Pons (tissue), 1 donor: Measurements from ENCODE around the gene DNAI1.
A peak's percentile ranks its signal among the peaks of the same experiment; 100 is the strongest.
"Not testable (repeated sequence)": the region's sequence is repeated elsewhere in the genome, so short reads cannot be mapped to it uniquely, and the experiment has no call there.

Experiments used
- DNase-seq: peaks from one replicate; pipeline ENCODE4 v3.0.0-alpha.2; 2016; ENCODE audit warnings: low spot score

Gene DNAI1

DNA sequence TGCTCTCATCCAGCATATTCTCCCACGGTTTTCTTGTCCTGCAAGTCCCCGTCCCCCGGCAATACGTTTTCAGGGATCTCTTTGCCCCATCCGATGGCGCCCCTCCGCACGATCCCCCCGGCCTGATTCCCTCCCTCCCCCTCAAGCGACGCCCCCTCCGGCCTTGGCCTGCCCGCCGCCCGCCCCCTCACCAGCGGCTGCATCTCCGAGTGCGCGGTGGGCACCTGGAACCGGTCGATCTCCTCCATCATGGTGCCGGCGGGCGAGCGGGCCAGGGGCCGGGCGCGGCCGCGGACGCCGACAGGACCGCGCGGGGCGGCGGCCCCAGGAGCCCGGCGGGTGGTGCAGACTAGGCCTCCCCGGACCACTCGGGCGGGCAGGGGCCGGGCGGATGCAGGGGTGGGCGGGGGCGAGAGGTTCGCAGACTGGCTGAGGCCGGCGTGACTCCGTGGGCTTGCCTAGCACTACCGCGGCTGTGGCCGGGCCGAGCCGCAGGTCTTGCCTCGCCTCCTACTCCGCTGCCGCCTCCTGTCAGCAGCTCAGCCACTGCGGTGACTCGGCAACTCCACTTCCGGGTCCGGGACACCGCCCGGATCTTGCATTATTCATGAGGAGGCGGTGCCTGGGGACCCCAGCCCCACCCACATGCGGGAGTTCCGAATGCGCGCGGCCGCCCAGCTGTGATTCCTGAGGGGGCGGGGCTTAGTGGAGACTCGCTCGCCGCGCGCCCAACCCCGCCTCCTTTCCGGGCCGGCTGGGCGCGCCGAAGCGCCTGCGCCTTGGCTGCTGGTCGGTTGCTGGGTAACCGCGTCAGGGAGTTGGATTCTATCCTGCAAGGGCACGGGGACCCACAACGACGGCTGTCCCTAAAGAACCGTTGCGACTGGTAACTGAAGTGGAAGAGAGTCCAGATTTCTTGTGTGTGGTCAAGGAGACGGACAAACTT, at the start of gene DNAI1, which contains the start of gene FAM219A:
TSS of gene DNAI1 (plus strand) at position 793 of the 946 bp plus-strand sequence. CDS start 201 bp downstream, outside the sequence.
TSS of gene FAM219A (minus strand) at position 558 of the 946 bp plus-strand sequence. CDS start at position 251, 307 bp downstream.
- peak; percentile 99 for DNase-seq

DNA sequence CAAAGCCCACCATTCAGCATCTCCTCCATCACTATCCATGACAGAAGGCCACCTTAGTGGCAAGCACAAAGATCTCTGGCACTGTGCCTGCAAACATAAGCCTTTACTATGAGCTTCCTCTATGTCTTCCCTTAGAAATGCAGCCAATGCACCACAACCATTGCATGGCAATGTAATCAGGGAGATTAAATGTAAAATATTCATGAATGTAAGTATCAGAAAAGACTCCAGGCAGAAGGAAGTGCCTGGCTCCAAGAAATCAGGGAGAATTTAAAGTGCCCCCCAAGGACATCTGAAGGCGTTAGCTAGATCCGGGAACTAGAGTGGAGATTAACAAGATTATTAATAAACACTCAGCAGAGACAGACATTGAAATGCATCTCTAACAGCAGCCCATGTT, 49.5 kb upstream of the DNAI1 start:
- DNase-seq, result no peak

DNA sequence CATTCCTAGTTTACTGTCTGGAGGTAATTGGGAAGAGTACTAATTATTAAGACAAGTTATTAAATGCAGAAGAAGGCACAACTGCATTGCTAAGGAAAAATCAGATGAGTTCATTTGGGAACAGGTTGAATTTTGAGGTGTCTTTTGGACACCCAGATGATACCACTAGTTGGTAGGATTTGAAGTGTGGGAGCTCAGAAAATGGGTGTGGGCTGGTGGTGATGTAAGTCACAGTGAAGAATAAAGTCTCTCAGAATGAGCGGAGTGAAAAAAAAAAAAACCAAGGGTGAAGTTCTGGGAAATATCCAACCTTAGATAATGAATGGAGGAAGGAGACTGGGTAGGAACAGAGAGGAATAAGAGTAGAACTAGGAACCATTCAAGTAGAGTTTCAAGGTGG, 46.3 kb upstream of the DNAI1 start:
- no peak for DNase-seq

DNA sequence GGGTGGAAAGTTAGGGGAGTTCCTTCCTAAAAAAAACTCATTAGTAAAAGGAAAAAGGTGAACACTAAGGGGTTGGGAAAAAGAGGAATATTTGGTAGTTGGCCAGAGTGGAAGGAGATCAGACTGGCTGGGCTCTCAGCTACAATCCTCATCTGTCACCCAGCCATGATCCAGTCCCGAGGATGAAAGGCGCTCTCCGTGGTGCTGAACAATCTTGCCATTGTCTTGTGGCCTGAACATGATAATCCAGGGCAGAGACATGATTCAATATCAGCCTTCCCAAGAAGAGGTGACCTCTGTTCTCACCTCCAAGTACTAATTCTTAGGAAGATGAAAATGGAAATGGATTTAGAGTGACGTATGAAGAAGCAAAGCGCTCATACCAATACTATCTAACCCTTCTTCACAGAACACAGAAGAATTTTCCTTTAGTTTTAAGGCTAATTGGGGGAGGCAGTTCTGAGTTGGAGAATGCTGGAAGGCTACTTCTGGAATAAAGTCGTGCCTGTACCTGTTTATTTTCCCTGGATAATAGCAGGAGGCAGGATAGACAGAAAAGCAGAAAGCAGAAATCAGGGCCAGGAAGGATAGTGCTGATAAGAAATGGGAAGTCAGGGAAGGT, 45.3 kb upstream of the DNAI1 start:
- DNase-seq, result peak; percentile 69

DNA sequence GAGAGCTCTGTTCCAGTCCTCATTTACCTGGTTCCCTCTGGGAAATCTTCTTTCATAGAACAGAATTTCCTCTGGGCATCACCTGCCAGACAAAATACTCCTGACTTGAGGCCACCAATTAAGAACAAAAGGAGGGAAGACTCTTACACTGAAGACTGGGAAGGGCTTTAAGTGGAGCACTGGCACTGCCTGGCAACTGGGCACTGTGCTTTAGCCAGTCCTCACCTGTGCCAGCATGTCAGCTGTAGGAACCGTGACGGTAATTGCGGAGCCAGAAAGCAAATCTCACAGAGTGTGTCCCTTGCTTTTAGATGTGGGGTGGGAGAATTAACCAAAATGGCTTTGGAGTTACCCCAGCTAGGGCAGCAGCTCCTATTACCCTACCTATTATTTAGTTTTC, 40.9 kb upstream of the DNAI1 start:
- no peak for DNase-seq

DNA sequence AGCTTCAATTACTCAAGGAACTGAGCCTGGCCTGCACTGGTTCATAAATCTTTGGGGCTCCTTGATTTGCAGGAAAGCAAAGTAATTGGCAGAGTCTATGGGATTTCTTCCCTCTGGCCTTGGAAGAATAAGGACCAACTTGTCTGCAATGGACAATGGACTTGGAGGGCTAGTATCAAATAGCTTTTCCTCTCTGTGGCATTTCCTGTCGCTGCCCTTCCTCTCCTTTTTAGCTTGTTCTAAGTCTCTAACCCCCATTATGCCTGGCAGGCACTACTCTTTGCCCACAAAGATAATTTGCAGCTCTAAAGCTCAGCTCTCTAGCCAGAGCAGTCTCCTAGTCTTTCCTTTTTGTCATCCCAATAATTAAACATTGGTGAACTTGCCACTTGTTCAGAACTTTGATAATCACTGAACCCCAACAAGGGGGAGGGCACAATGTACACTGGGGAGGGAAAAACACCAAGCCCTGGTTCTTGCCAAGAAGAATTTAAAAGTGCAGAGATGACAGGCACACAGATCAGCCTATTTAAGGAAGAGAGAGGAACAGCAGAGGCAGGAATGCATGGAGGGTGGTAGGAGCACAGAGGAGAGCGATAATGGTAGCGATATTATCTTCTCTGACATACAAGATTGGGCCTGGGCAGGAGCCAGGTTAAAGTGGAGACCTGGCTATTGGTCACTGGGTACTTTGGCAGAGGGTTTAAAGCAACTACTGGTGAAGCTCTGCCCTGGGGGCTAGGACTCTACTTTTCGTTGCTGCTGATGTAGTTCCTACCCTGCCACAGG, 38.7 kb upstream of the DNAI1 start:
- no peak for DNase-seq

DNA sequence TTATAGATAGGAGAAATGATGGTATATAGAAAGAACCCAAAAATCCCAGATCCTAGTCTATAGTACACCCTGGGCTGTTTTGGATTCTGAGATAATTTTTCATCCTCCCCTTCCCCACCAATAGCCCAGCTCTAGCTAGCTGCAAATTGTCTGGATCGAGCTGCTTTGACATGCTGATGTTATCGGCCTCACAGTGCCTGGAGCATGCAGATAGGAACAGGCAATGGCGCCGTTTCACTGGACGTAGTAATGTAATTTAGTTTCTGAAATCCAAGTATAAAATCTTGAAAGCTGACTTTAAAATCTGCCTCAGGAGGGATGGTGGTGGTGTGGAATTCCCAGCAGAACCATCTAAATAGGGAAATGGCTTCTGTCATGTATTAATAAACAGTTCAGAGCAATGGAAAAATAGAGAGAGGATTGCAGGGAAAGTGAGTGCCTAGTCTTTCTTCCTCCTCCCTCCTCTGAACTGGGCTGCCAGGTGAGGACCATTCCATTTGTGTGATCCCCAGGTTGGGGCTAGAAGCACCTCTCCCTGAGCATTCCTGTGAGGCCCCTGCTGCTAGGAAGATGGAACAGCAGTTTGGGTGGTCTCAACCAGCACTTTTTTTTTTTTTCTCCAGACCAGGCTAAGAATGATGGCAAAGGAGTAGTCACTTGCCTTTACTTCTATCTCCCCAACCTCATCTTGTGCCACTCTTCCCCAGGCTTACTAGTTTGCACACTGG, 32.1 kb upstream of the DNAI1 start:
- no peak for DNase-seq

DNA sequence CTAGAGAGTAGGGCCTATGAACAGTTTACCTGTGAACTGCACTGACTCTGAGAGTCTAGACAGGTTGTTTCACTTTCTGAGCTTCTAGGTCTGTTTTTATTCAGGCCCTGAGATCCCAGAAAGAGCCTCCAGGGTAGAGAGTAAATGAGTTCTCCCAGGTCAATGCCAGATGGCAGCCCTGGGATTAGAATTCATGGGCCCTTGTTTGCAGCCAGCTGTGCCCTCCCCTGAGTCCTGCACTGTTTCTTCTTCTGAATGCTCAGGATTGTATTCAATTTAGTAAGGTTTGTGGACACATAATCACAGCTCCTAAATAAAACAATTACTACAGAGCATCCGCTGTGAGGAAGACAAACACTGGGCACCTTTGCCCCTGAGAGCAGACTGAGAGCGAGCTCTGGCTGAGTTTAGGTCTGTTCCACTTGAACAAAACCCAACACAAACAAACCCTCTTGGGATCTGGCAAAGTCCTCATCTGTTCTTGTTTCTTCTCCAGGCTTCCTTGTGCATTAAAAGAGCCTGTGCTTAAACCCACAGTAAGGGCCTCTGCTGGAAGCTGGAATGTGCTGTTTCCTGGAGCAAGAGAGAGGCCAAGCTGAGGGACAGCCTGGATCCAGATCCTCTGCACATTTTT, 30.2 kb upstream of the DNAI1 start:
- peak; percentile 44 for DNase-seq

DNA sequence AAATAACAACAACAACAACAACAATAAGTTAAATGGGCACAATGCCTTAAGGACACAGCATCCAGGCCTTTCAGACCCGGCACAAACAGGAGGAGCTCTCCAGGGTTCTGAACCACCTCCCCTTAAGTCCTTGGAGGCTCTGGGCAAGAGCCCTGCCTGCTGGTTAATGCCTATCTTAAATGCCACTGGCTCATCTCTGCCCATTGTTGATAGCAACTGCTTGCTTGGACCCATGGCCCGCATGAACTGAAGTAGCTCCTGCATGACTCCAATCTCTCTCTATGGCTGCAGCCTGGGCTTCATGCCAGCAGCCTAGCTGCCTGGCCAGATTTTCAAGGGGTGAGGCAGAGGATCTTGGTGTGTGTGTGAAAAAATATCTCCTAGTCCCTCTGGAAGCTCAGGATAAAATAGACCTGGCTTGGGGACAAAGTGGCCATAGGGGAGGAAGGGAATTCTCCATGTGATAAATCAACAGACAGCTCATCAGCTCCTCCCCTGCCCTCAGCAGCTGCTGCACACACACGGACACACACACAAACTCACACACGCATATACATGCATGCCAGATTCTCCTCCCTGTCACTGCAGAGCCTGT, 27.7 kb upstream of the DNAI1 start:
- DNase-seq, result peak; percentile 31

DNA sequence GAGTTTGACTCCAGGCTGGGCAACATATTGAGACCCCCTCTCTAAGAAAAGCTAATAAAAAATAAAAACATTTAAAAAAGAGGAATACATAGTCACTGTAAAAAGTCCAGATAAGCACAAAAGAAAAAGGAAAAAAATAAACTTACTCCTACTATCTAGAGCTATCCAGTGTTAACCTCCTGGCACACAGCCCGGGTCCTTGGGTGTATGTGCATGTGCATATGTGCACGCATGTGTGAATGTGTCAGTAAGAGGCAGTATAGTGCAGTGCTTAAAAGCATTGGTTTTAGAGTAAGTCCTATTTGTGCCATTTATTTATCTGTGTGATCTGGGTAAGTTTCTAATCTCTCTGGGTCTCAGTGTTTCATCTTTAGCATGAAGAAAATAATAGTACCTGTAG, 26.9 kb upstream of the DNAI1 start:
- no peak for DNase-seq

DNA sequence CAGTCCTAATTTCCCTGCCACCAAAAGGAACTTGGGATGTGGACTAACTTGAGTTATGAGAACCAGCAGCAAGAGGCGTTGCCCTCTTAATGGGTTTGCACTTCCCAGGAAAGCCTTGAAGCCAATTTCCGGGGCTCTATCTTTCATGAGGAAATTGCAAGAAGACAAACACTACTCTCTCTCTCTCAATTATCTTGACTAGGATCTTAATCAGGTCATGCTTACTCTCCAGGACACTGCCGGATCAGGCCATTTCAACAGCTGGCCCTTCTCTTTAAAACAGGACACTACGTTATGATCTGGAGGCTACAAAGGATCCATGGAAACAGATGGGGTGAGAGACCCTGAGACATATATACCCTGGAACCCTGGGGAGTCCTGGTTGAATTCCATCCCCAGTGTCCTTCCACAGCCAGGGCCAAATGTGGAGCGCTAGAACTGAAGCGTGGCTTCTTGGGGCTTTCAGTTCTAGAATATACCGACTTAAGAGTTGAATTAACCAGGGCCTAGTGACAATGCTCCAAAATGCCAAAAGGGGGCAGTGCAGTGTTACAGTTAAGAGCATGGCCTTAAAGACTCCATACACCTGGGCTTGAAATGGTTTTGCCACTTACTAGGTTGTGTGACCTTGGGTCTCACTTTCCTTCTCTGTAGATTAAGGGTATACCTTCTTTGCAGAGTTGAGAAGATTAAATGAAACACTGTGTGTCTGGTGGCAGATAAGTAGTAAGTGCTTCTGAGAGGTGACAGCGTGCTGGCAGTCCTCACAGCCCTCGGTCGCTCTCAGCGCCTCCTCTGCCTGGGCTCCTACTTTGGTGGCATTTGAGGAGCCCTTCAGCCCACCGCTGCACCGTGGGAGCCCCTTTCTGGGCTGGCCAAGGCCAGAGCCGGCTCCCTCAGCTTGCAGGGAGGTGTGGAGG, 21.3 kb upstream of the DNAI1 start:
- DNase-seq, result peak; percentile 84

DNA sequence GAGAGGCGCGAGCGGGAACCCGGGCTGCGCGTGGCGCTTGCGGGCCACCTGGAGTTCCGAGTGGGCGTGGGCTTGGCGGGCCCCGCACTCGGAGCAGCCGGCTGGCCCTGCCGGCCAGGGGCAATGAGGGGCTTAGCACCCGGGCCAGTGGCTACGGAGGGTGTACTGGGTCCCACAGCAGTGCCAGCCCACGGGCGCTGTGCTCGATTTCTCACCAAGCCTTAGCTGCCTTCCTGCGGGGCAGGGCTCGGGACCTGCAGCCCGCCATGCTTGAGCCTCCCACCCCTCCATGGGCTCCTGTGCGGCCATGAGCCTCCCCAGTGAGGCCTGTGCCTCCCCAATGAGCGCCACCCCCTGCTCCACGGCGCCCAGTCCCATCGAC, 20.7 kb upstream of the DNAI1 start:
- not testable (repeated sequence) for DNase-seq

DNA sequence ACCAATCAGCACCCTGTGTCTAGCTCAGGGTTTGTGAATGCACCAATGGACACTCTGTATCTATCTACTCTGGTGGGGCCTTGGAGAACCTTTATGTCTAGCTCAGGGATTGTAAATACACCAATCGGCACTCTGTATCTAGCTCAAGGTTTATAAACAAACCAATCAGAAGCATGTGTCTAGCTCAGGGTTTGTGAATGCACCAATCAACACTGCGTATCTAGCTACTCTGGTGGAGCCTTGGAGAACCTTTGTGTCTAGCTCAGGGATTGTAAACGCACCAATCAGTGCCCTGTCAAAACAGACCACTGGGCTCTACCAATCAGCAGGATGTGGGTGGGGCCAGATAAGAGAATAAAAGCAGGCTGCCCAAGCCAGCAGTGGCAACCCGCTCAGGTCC, 20.1 kb upstream of the DNAI1 start:
- not testable (repeated sequence) for DNase-seq

DNA sequence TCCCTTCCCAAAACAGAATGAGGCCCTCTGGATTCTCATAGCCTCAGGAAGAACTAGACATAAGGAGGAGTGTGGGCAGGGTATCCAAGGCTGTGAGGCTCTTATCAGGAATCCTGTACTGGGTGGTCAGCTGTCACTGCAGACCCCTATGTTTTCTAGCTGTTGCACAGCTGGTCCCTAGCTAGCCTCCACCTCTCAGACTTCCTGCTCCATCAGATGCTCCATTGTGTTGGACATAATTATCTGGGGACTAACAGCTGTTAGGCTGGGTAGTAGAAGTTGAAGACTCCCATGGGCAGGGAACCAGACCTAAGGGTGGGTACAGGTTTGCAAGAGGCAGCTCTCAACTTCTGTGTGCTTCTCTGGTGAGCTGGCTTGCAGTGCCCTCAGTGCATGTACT, 18.6 kb upstream of the DNAI1 start:
- DNase-seq, result no peak

DNA sequence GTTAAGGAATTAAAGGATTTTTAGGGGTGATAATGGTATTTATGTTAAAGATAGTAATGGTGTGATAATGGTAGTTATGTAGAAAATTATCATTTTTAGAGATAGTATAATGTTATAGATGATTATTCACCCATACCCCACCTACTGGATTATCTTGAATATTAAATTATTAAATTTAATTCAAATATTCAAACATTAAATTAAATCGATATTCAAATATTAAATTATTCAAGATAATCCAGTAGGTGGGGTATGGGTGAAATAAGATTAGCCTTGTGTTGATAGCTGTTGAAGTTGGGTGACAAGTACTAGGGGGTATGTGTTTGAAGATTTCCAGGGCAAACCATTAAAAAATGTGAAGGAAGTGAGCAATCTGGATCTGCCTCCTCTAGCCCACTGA, 15.8 kb upstream of the DNAI1 start:
- no peak for DNase-seq

DNA sequence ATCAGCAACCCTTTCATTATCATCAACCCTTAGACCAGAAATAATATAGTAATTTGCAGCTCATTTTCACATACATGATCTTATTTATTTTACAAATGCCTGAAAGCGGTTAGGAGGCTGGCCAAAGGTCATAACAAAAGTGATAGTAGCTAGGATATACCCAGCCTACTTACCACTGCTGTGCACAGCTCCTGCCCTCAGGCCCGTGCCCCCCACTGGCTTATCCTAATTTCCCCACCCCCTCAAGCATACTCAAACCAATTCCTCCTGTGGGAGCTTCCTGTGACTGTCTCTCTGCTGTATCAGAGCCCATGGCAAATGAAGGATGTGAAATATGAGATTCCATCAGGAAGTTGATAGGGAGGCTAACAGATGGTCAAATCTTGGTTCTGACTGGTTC, 15.1 kb upstream of the DNAI1 start:
- DNase-seq, result no peak

DNA sequence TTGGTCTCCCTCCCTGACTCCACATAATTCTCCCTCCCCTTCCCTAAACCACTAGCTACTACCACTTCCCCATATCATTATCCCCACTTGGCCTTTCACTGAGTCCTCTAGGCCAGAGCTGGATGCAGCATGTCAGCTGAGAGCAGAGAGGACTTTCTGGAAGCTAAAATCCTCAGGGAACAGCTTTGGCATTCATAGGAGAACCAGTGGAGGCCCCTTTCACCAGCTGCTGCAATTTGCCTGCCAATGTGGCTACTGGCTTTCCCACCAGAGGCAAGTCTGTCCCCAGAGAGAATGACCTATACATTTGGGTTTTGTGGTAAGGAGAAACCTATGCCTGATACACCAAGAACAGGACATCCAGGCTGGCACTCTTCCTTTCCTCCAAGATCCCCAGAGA, 14.6 kb upstream of the DNAI1 start:
- no peak for DNase-seq

DNA sequence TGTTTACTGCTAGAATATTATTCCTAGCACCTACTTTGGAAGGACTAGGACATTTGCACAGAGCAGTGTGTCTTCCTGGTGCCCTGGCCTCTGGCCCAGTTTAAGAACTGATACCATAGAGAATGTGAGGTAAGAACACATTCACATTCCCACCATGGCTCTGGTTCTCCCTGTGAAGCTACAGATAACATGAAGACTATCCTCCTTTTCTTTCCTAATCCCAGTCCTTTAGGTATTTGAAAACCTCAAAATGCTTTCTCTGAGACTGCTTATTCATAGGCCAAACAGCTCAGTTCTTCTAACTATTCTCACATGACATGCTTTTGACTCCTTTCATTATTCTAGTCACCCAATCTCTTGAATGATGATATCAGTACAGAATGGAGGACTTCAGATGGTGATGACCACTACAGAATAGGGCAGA, 12.1 kb upstream of the DNAI1 start:
- DNase-seq, result no peak

DNA sequence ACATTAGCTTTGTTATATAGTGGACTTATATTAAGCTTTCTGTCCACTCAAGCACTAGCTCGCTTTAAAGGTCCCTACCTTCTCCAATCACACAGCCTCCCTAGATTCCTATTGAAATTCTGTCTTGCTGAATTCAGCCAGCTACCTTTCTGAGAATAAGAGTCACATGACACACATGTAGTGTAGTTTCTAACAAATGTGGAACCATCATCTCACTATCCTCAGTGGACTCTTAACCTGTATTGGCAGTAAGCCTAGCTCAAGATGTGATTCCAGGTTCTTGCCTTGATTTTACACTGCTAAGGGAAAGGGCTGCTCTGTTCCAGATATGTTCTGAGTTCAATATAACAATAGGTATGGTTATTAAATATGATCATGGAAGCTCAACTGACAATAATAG, 11.7 kb upstream of the DNAI1 start:
- DNase-seq, result no peak

DNA sequence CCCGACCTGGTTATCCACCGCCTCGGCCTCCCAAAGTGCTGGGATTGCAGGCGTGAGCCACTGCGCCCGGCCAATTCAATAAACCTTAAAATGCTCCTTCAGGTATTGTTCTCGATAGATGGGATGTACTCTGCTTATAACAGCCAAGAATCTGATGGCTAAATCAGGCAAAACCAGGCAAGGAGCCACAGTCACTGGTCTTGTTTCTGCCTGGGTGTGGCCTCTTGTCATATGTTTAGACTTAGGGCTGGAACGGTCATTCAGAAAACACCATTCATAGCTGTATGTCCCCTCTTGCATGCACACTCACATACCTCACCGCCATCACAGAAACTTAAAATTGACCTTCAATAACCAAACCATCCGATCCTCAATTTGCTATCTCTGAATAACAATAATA, 8.0 kb upstream of the DNAI1 start:
- no peak for DNase-seq
